SK-N-SH (cell line): ENCODE measurements around the gene BABAM2.

Experiments used
- CTCF ChIP-seq: fragments of 200-600 bp; sonication (generic); IDR thresholded peaks from 2 replicates; pipeline ENCODE4 v1.6.1; 2017; ENCODE audit warnings: antibody characterized with exemption, mild to moderate bottlenecking, moderate library complexity
- GABPA ChIP-seq: IDR thresholded peaks from 2 replicates; pipeline ENCODE4 v1.4.0; 2012; ENCODE audit warnings: low read depth, mild to moderate bottlenecking
- MAX ChIP-seq: IDR thresholded peaks from 2 replicates; pipeline ENCODE4 v1.4.0; 2012; ENCODE audit warnings: low read depth
- NRF1 ChIP-seq: IDR thresholded peaks from 2 replicates; pipeline ENCODE4 v1.6.1; 2012; ENCODE audit warnings: low read depth, mild to moderate bottlenecking, low read length
- REST ChIP-seq: IDR thresholded peaks from 2 replicates; pipeline ENCODE4 v1.6.1; 2012; ENCODE audit warnings: mild to moderate bottlenecking, low read depth, low read length, moderate library complexity
- SMC3 ChIP-seq: IDR thresholded peaks from 2 replicates; pipeline ENCODE4 v1.6.1; 2012; ENCODE audit warnings: low read depth, low read length, improper control_type of control experiment

- TF ChIP-seq GABPA (no peak), CTCF (no peak), SMC3 (no peak), MAX (no peak), REST (no peak), NRF1 (no peak)
Measured at GRCh38 chr2:28053597-28053996, 163.1 kb downstream of the BABAM2 start.
